Mammary epithelial cell (primary cell): ENCODE measurements around the gene COG7.

Experiments used
- EZH2 ChIP-seq: IDR thresholded peaks from 2 replicates; pipeline ENCODE4 v1.6.1; 2012; ENCODE audit warnings: low read length, inconsistent platforms, borderline replicate concordance
- TF ChIP-seq, protein P1 (sequence below), 2 donors: IDR thresholded peaks in 1 of 2; conservative IDR thresholded peaks in 1 of 2; 2 replicates each; pipeline ENCODE4 v1.5.1; 2011 to 2012; ENCODE audit warnings: inconsistent platforms in 2 of 2, low read length in 2 of 2, mild to moderate bottlenecking in 2 of 2, control low read depth in 1 of 2, low read depth in 1 of 2; ENCODE audit not compliant: insufficient read depth in 1 of 2; ENCODE audit errors: extremely low read depth in 1 of 2

DNA sequence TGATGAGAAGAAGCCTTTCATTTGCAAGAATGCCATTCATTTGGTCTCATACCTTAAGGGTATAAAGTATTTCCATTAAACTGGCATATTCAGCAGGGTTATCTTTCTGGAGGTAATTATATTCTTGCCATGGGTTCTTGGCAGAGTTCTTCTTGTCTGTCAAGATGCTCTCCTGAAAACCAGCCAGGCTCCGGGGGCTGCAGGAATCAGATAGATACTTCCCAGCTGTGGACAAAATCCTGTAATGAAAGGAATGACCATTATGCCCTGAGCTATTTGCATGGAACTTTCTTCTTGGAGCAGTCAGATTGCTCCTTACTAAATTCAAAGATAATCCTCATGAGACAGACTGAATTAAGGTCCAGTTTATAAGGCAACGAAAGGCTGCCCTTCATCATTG is 47.0 kb downstream of the COG7 start:
- TF ChIP-seq, protein P1, sequence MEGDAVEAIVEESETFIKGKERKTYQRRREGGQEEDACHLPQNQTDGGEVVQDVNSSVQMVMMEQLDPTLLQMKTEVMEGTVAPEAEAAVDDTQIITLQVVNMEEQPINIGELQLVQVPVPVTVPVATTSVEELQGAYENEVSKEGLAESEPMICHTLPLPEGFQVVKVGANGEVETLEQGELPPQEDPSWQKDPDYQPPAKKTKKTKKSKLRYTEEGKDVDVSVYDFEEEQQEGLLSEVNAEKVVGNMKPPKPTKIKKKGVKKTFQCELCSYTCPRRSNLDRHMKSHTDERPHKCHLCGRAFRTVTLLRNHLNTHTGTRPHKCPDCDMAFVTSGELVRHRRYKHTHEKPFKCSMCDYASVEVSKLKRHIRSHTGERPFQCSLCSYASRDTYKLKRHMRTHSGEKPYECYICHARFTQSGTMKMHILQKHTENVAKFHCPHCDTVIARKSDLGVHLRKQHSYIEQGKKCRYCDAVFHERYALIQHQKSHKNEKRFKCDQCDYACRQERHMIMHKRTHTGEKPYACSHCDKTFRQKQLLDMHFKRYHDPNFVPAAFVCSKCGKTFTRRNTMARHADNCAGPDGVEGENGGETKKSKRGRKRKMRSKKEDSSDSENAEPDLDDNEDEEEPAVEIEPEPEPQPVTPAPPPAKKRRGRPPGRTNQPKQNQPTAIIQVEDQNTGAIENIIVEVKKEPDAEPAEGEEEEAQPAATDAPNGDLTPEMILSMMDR (conservative IDR thresholded peaks at IDR 0.05 in 1 of 2, IDR thresholded peaks at IDR 0.05 in 1 of 2; ENCODE audit: extremely low read depth in 1 of 2, insufficient read depth in 1 of 2, low read depth in 1 of 2, low read length in 2 of 2): no peak
- no peak for TF ChIP-seq EZH2
